HEK293 (cell line): Measurements from ENCODE around the gene ZNRF2.
A peak's percentile ranks its signal among the peaks of the same experiment; 100 is the strongest.

Experiments
- CTCF ChIA-PET: fragments of 350-600 bp; formaldehyde crosslinking; extraction: SDS; loops from one replicate; lab custom pipeline; 2021; ENCODE audit warnings: antibody characterized with exemption; lab: Yijun Ruan, JAX
- POLR2A ChIA-PET: fragments of 300-600 bp; formaldehyde crosslinking; extraction: SDS; loops from one replicate; lab custom pipeline; 2020; ENCODE audit warnings: antibody characterized with exemption, inconsistent platforms; lab: Yijun Ruan, JAX
- H3K27ac ChIP-seq: fragments of 200-500 bp; sonication (Bioruptor generic); 2 replicates; pipeline ENCODE4 v1.5.1; 2014; ENCODE audit warnings: low read depth, low read length, control low read depth, inconsistent platforms; ENCODE audit errors: extremely low read depth
- H3K36me3 ChIP-seq, 2 experiments: fragments of 200-500 bp in 1 of 2; sonication (Bioruptor generic) in 1 of 2; 1 replicate in 1 of 2; 2 replicates in 1 of 2; pipeline ENCODE4 v1.5.1; 2014 to 2017; ENCODE audit warnings: inconsistent platforms in 2 of 2, low read length in 2 of 2; ENCODE audit not compliant: control insufficient read depth in 2 of 2, insufficient read depth in 1 of 2
- H3K4me1 ChIP-seq: fragments of 200-500 bp; sonication (Bioruptor generic); 2 replicates; pipeline ENCODE4 v1.5.1; 2014; ENCODE audit warnings: mild to moderate bottlenecking, low read length, inconsistent platforms; ENCODE audit not compliant: control insufficient read depth, insufficient read depth
- H3K4me3 ChIP-seq: 2 replicates; pipeline ENCODE4 v1.5.1; 2011; ENCODE audit warnings: low read depth, mild to moderate bottlenecking, control low read depth, low read length, moderate library complexity
- H3K9me3 ChIP-seq: fragments of 200-500 bp; sonication (Bioruptor generic); 2 replicates; pipeline ENCODE4 v1.5.1; 2014; ENCODE audit warnings: low read depth, low read length, inconsistent platforms; ENCODE audit not compliant: control insufficient read depth, insufficient read depth
- BCL11A ChIP-seq: fragments of 450-650 bp; formaldehyde crosslinking; IDR thresholded peaks from 2 replicates; pipeline ENCODE4 v1.5.1; 2016; ENCODE audit warnings: low read depth, missing biosample characterization, missing genetic modification characterization
- FEZF1 ChIP-seq: fragments of 450-650 bp; formaldehyde crosslinking; IDR thresholded peaks from 2 replicates; pipeline ENCODE4 v1.5.1; 2016; ENCODE audit warnings: missing biosample characterization, missing genetic modification characterization
- HOXD13 ChIP-seq: sonication (generic); formaldehyde crosslinking; IDR thresholded peaks from 2 replicates; pipeline ENCODE4 v1.8.0; 2022; ENCODE audit warnings: missing genetic modification reagents, borderline replicate concordance
- KLF7 ChIP-seq: fragments of 450-650 bp; formaldehyde crosslinking; IDR thresholded peaks from 2 replicates; pipeline ENCODE4 v1.5.1; 2016; ENCODE audit warnings: missing biosample characterization, missing genetic modification characterization, borderline replicate concordance
- SALL2 ChIP-seq: fragments of 450-650 bp; formaldehyde crosslinking; IDR thresholded peaks from 2 replicates; pipeline ENCODE4 v1.5.0; 2017; ENCODE audit warnings: missing biosample characterization, mild to moderate bottlenecking, missing genetic modification characterization, borderline replicate concordance
- SCRT1 ChIP-seq: fragments of 450-650 bp; formaldehyde crosslinking; IDR thresholded peaks from 2 replicates; pipeline ENCODE4 v1.5.1; 2016; ENCODE audit warnings: missing biosample characterization, missing genetic modification characterization, borderline replicate concordance
- ZBTB1 ChIP-seq: fragments of 450-650 bp; formaldehyde crosslinking; IDR thresholded peaks from 2 replicates; pipeline ENCODE4 v1.5.1; 2016; ENCODE audit warnings: missing biosample characterization, missing genetic modification characterization
- ZBTB21 ChIP-seq: fragments of 450-650 bp; formaldehyde crosslinking; IDR thresholded peaks from 2 replicates; pipeline ENCODE4 v1.5.1; 2017; ENCODE audit warnings: missing biosample characterization, missing genetic modification characterization
- ZFP37 ChIP-seq: fragments of 450-650 bp; formaldehyde crosslinking; IDR thresholded peaks from 2 replicates; pipeline ENCODE4 v1.5.1; 2016; ENCODE audit warnings: missing biosample characterization, missing genetic modification characterization
- ZNF132 ChIP-seq: fragments of 450-650 bp; formaldehyde crosslinking; IDR thresholded peaks from 2 replicates; pipeline ENCODE4 v1.5.1; 2017; ENCODE audit warnings: missing biosample characterization, missing genetic modification characterization, borderline replicate concordance
- ZNF202 ChIP-seq: fragments of 450-650 bp; formaldehyde crosslinking; IDR thresholded peaks from 2 replicates; pipeline ENCODE4 v1.5.1; 2016; ENCODE audit warnings: missing biosample characterization, missing genetic modification characterization, borderline replicate concordance
- ZNF473 ChIP-seq: fragments of 450-650 bp; formaldehyde crosslinking; IDR thresholded peaks from 2 replicates; pipeline ENCODE4 v1.5.1; 2017; ENCODE audit warnings: missing biosample characterization, missing genetic modification characterization
- ZNF521 ChIP-seq: fragments of 450-650 bp; formaldehyde crosslinking; IDR thresholded peaks from 2 replicates; pipeline ENCODE4 v1.5.1; 2017; ENCODE audit warnings: missing biosample characterization, mild to moderate bottlenecking, missing genetic modification characterization
- ZNF791 ChIP-seq: fragments of 450-650 bp; formaldehyde crosslinking; IDR thresholded peaks from 2 replicates; pipeline ENCODE4 v1.5.1; 2016; ENCODE audit warnings: missing biosample characterization, missing genetic modification characterization
- TF ChIP-seq, protein P1 (sequence below): fragments of 450-650 bp; formaldehyde crosslinking; IDR thresholded peaks from 2 replicates; pipeline ENCODE4 v1.5.1; 2016; ENCODE audit warnings: missing biosample characterization, missing genetic modification characterization
- TF ChIP-seq, protein P2 (sequence below): fragments of 450-650 bp; formaldehyde crosslinking; IDR thresholded peaks from 2 replicates; pipeline ENCODE4 v1.5.1; 2016; ENCODE audit warnings: missing biosample characterization, missing genetic modification characterization
- TF ChIP-seq, protein P3 (sequence below): IDR thresholded peaks from 2 replicates; pipeline ENCODE4 v1.6.1; 2011; ENCODE audit warnings: mild to moderate bottlenecking, low read depth, low read length, borderline replicate concordance
- TF ChIP-seq, protein P4 (sequence below): fragments of 450-650 bp; formaldehyde crosslinking; IDR thresholded peaks from 2 replicates; pipeline ENCODE4 v1.5.1; 2016; ENCODE audit warnings: missing biosample characterization, missing genetic modification characterization
- TF ChIP-seq, protein P5 (sequence below): fragments of 450-650 bp; formaldehyde crosslinking; IDR thresholded peaks from 2 replicates; pipeline ENCODE4 v1.5.1; 2016; ENCODE audit warnings: missing biosample characterization, missing genetic modification characterization
- TF ChIP-seq, protein P6 (sequence below): fragments of 450-650 bp; IDR thresholded peaks from 2 replicates; pipeline ENCODE4 v1.5.1; 2018; ENCODE audit warnings: missing biosample characterization, mild to moderate bottlenecking, missing genetic modification characterization

Gene ZNRF2

DNA sequence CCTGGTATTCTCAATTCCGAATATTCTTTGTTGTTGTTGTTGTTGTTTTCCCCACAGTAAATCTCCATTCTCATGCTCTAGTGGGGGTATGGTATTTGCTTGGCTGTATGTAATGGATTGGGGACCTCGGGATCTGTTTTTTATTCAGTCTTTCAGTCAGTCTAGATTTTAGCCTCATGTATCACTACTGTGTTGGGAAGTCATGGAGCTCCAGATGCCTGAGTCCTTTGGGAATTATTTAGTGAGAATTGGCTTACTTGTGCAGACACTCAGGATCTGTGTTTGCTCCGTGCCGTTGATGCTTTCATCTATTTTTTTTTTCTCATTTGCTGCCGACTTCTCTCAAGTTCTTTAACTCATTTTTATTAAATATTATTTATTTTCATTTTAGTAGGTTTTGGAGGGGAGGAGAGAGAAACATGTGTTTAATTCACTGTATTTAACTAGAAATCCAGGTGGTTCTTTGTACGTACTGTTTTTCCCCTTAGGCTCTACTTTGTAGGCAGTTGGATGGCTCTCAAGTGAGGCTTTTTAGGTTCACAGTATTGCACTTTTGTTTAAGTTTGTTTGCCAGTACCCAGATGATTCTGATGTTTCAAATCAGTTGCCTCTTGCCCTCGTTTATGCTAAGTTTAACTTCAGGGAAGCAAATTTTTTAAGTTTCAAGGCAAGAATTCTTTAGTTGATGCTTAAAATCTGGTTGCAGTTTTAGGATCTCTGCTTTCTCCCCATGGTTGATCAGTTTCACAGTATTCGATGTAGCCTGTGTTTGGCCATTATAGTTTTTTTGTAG, 36.9 kb downstream of the ZNRF2 start (continued):
- TF ChIP-seq ZFP37 (tag by site-specific recombination): no peak

DNA sequence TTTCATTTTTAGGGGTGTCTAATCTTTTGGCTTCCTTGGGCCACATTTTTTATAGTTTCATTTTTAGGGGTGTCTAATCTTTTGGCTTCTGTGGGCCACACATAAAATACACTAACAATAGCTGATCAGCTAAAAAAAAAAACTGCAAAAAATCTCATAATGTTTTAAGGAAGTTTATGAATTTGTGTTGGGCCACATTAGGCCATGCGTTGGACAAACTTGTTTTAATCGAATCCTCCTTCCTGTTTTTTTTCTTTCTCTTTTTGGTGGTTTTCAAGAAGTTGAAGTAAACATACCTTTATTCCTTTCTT, 37.4 kb downstream of the ZNRF2 start:
- no peak for TF ChIP-seq ZBTB21 (tag by site-specific recombination)
- TF ChIP-seq, protein P1, sequence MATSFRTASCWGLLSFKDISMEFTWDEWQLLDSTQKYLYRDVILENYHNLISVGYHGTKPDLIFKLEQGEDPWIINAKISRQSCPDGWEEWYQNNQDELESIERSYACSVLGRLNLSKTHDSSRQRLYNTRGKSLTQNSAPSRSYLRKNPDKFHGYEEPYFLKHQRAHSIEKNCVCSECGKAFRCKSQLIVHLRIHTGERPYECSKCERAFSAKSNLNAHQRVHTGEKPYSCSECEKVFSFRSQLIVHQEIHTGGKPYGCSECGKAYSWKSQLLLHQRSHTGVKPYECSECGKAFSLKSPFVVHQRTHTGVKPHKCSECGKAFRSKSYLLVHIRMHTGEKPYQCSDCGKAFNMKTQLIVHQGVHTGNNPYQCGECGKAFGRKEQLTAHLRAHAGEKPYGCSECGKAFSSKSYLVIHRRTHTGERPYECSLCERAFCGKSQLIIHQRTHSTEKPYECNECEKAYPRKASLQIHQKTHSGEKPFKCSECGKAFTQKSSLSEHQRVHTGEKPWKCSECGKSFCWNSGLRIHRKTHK (tag by site-specific recombination): no peak
- no peak for TF ChIP-seq FEZF1 (tag by site-specific recombination)
- no peak for TF ChIP-seq ZNF791
- no peak for TF ChIP-seq ZNF473 (tag by site-specific recombination)
- TF ChIP-seq, protein P2, sequence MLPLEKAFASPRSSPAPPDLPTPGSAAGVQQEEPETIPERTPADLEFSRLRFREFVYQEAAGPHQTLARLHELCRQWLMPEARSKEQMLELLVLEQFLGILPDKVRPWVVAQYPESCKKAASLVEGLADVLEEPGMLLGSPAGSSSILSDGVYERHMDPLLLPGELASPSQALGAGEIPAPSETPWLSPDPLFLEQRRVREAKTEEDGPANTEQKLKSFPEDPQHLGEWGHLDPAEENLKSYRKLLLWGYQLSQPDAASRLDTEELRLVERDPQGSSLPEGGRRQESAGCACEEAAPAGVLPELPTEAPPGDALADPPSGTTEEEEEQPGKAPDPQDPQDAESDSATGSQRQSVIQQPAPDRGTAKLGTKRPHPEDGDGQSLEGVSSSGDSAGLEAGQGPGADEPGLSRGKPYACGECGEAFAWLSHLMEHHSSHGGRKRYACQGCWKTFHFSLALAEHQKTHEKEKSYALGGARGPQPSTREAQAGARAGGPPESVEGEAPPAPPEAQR: no peak
- no peak for TF ChIP-seq KLF7 (tag by site-specific recombination)
- TF ChIP-seq ZNF132 (tag by site-specific recombination): no peak
- TF ChIP-seq, all 188 proteins: peak for 0
- Histone ChIP-seq H3K4me3 (no peak overlapping the region), H3K9me3 (no peaks in the 10 kb centered on the region), H3K4me1 (peaks cover 19% of the 10 kb centered on the region; the same call in 1 of the 2 replicates), H3K27ac (no peak overlapping the region), H3K36me3 (no peaks in the 10 kb centered on the region; a peak in 1 of 3 replicates)
- POLR2A ChIA-PET: interaction anchor here (1.1 kb wide), 1 partner anchor 9 kb away, joined by 3 read pairs; no protein-coding TSS in a partner anchor
- CTCF ChIA-PET: interaction anchor here (1.1 kb wide), 1 partner anchor 47 kb away, joined by 3 read pairs; no protein-coding TSS in a partner anchor

DNA sequence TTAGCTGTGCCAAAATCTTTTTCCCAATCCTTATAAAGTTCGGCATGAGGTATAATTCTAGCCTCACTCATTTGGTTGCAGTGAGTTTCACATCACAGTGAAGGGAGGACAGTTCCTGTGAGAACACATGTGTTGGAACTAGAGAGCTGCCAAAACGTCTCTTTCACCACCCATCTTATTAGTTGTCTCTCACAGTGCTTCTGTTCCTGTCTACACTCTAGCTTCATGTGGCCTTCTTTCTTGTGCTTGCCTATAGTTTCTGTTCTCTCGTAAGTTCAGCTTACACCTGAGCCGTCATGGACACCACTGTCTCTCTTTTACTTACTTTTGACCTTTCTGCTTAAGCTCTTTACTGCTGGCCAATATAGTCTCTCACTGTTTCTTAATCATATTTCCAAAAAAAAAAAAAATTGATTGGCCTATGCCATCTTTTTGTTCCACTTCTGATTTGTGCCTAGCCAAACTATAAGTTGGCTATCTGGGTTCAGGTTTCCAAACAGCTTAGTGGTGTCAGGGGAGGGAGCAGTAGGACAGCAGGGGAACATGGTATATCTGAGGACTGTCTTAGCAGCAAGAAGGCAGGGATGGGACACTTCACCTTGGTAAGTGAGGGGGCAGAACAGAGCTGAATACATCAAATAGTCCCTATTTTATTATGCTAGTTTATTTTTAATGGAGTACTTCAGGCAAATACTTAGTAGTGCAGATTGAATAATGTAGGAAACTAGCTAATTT, 38.0 kb downstream of the ZNRF2 start:
- Histone ChIP-seq H3K9me3 (no peaks in the 10 kb centered on the region), H3K27ac (no peak overlapping the region), H3K36me3 (no peaks in the 10 kb centered on the region; a peak in 1 of 3 replicates), H3K4me1 (peaks cover 19% of the 10 kb centered on the region; the same call in 1 of the 2 replicates), H3K4me3 (no peak overlapping the region)
- POLR2A ChIA-PET: interaction anchor here (1.1 kb wide), 1 partner anchor 9 kb away, joined by 3 read pairs; no protein-coding TSS in a partner anchor
- CTCF ChIA-PET: interaction anchor here (0.7 to 1.1 kb wide), 2 partner anchors 47 to 1248 kb away, joined by 3 read pairs; no protein-coding TSS in a partner anchor
- TF ChIP-seq, protein P3, sequence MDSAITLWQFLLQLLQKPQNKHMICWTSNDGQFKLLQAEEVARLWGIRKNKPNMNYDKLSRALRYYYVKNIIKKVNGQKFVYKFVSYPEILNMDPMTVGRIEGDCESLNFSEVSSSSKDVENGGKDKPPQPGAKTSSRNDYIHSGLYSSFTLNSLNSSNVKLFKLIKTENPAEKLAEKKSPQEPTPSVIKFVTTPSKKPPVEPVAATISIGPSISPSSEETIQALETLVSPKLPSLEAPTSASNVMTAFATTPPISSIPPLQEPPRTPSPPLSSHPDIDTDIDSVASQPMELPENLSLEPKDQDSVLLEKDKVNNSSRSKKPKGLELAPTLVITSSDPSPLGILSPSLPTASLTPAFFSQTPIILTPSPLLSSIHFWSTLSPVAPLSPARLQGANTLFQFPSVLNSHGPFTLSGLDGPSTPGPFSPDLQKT: no peak
- TF ChIP-seq, protein P4, sequence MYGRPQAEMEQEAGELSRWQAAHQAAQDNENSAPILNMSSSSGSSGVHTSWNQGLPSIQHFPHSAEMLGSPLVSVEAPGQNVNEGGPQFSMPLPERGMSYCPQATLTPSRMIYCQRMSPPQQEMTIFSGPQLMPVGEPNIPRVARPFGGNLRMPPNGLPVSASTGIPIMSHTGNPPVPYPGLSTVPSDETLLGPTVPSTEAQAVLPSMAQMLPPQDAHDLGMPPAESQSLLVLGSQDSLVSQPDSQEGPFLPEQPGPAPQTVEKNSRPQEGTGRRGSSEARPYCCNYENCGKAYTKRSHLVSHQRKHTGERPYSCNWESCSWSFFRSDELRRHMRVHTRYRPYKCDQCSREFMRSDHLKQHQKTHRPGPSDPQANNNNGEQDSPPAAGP: no peak
- TF ChIP-seq, protein P5, sequence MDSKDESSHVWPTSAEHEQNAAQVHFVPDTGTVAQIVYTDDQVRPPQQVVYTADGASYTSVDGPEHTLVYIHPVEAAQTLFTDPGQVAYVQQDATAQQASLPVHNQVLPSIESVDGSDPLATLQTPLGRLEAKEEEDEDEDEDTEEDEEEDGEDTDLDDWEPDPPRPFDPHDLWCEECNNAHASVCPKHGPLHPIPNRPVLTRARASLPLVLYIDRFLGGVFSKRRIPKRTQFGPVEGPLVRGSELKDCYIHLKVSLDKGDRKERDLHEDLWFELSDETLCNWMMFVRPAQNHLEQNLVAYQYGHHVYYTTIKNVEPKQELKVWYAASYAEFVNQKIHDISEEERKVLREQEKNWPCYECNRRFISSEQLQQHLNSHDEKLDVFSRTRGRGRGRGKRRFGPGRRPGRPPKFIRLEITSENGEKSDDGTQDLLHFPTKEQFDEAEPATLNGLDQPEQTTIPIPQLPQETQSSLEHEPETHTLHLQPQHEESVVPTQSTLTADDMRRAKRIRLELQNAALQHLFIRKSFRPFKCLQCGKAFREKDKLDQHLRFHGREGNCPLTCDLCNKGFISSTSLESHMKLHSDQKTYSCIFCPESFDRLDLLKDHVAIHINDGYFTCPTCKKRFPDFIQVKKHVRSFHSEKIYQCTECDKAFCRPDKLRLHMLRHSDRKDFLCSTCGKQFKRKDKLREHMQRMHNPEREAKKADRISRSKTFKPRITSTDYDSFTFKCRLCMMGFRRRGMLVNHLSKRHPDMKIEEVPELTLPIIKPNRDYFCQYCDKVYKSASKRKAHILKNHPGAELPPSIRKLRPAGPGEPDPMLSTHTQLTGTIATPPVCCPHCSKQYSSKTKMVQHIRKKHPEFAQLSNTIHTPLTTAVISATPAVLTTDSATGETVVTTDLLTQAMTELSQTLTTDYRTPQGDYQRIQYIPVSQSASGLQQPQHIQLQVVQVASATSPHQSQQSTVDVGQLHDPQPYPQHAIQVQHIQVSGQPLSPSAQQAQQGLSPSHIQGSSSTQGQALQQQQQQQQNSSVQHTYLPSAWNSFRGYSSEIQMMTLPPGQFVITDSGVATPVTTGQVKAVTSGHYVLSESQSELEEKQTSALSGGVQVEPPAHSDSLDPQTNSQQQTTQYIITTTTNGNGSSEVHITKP: peak; percentile 86
- TF ChIP-seq, protein P6, sequence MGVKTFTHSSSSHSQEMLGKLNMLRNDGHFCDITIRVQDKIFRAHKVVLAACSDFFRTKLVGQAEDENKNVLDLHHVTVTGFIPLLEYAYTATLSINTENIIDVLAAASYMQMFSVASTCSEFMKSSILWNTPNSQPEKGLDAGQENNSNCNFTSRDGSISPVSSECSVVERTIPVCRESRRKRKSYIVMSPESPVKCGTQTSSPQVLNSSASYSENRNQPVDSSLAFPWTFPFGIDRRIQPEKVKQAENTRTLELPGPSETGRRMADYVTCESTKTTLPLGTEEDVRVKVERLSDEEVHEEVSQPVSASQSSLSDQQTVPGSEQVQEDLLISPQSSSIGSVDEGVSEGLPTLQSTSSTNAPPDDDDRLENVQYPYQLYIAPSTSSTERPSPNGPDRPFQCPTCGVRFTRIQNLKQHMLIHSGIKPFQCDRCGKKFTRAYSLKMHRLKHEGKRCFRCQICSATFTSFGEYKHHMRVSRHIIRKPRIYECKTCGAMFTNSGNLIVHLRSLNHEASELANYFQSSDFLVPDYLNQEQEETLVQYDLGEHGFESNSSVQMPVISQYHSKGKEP (tag by site-specific recombination): no peak
- TF ChIP-seq SCRT1 (tag by site-specific recombination): no peak
- TF ChIP-seq HOXD13: no peak
- no peak for TF ChIP-seq SALL2 (tag by site-specific recombination)
- TF ChIP-seq ZBTB1 (tag by site-specific recombination): no peak
- no peak for TF ChIP-seq ZNF202 (tag by site-specific recombination)
- no peak for TF ChIP-seq ZNF521 (tag by site-specific recombination)
- TF ChIP-seq BCL11A (tag by site-specific recombination): no peak
